ENCODE measurements around the gene PBXIP1.
"Not testable (repeated sequence)": the region's sequence is repeated elsewhere in the genome, so short reads cannot be mapped to it uniquely, and the experiment has no call there.

PBXIP1 gene

DNA sequence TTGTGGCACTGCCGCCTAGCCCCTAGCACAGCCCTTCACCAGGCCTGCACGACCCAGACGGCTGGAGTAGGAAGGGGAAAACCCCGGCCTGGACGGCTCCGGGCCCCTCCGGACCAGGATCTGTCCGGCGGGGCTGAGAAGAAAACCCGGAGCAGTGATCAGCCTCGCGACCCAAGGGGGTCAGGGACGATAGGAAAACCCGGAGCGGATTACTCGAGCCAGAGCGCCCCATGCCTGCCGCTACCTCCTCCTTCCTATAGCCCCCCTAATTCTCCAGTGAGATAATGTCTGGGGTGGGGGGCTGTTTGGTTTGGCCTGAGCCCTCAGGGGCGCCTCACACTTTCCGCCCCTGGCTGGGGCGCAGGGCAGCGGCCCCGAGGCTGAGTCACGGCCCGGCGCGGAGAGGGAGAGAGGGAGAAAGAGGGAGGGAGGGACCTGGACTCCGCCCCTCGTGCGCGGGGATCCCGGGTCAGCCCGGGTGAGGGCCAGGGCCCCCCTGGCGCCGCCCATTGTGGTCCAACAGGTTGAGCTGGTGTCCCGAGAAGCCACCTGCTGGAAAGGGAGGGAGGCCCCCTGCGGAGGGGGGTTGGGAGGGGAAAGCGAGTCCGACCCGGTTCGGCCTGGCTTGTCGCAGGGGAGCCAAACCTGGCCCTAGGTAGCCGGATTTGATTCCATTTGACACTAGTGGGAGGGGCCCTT is 45.0 kb upstream of the PBXIP1 start:
- Histone ChIP-seq H3K4me3 (ENCODE audit: low read length) (peak overlapping the region; percentile 88), H3K36me3 (ENCODE audit: control insufficient read depth, insufficient read depth, low read length, severe bottlenecking) (no peaks in the 10 kb centered on the region), H3K27me3 (replicated peaks; ENCODE audit: control insufficient read depth, insufficient read depth, low read length) (no peaks in the 10 kb centered on the region), H3K9ac (ENCODE audit: low read length) (peak overlapping the region; percentile 90), H3K9me3 (ENCODE audit: control insufficient read depth, low read length) (no peaks in the 10 kb centered on the region), H3K4me1 (ENCODE audit: control insufficient read depth, insufficient read depth, low read length) (peaks cover 42% of the 10 kb centered on the region)
- peak; percentile 92 for DNase-seq (ENCODE audit: low read depth)

DNA sequence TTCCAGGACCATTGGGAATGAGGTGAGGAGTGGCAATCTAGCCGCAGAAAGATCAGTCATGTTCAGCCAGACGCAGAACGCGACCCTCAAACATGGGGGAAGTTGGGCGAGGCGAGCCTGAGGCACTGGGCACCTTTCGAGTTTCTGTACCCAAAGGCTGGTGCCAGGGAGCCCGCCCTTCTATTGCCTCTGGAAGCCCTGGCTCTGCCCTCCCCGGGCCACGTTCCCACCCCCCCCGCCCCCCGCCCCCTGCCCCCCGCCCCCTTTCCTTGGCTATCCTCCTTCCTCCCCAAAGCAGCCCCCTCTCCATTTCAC is 44.5 kb upstream of the PBXIP1 start:
- H3K4me3 ChIP-seq (ENCODE audit: low read length): peak overlapping the region; percentile 88
- peak overlapping the region; percentile 90 for H3K9ac ChIP-seq (ENCODE audit: low read length)
- H3K4me1 ChIP-seq (ENCODE audit: control insufficient read depth, insufficient read depth, low read length): peaks cover 38% of the 10 kb centered on the region
- no peaks in the 10 kb centered on the region for H3K9me3 ChIP-seq (ENCODE audit: control insufficient read depth, low read length)
- DNase-seq (ENCODE audit: low read depth): no peak
- no peaks in the 10 kb centered on the region for H3K27me3 ChIP-seq (replicated peaks; ENCODE audit: control insufficient read depth, insufficient read depth, low read length)
- H3K36me3 ChIP-seq (ENCODE audit: control insufficient read depth, insufficient read depth, low read length, severe bottlenecking): no peaks in the 10 kb centered on the region

DNA sequence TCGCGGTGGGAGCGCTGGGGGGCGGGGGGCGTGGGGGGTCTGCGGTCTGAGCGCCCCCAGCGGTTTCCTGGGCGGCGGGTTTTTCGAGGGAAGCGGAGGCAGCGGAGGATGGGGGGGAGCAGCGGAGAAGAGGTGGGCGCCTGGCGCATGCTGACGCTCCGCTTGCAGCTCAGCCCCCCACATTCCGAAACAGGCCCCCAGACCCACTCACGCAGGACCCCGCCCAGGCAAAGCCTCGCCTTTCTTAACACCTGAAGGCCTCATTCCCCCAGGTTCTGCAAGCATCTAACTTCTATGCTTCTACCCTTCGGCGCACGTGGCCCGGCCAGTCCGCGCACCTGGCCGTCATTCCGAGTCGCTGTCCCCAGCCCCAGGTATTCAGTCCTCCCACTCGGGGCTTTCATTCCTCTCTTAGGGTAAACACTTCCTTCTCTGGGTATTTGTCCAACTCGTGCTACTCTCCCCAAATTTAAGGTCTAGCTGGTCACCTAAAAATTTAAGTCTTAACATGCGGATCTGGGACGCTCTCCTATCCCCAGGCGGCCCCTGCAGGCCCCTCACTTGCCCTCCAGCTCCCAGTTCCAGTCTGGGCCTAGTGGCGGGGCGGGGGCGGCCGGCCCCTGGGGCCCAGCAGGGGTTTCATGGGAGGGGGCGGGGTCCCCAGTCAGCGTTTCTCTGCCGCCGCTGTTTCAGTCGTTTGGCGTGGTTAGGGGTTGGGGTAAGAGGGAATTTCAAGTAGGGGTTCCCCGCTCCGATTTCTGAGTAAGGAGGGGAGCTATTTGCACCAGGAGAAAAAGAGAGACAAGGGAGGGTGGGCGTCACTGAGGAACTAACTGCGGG is 43.9 kb upstream of the PBXIP1 start:
- DNase-seq (ENCODE audit: low read depth): peak; percentile 49
- H3K9me3 ChIP-seq (ENCODE audit: control insufficient read depth, low read length): no peaks in the 10 kb centered on the region
- peaks cover 34% of the 10 kb centered on the region for H3K4me1 ChIP-seq (ENCODE audit: control insufficient read depth, insufficient read depth, low read length)
- H3K27me3 ChIP-seq (replicated peaks; ENCODE audit: control insufficient read depth, insufficient read depth, low read length): no peaks in the 10 kb centered on the region
- peak overlapping the region; percentile 77 for H3K4me3 ChIP-seq (ENCODE audit: low read length)
- peak overlapping the region; percentile 90 for H3K9ac ChIP-seq (ENCODE audit: low read length)
- H3K36me3 ChIP-seq (ENCODE audit: control insufficient read depth, insufficient read depth, low read length, severe bottlenecking): no peaks in the 10 kb centered on the region

DNA sequence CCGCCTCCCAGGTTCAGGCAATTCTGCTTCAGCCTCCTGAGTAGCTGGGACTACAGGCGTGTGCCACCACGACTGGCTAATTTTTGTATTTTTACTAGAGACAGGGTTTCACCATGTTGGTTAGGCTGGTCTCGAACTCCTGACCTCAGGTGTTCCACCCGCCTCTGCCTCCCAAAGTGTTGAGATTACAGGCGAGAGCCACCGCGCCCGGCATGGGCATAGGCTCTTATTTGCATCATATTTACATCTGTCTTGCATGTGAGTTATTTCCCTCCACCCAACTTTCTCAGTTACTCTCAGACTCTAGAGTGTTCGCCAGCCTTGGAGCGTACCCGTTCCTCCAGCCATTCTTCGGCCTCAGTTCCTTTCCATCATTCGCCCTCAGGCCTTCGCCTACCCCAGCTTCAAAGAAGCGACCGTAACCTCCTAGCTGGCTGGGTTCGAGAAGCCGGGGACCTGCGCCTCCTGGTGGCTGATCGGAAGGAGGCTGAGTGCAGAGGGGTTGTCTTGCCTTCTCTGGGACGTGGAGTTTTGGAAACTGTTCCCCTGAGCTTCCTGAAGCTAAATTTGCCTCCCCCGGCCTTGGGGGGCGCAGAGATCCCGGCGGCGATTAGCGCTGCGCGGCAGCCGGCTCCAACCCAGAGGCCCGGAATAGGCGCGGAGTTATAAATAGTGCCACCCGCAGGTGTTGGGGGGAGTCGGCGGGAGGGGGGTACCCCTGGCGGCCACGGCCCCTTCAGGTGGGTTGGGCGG is 43.1 kb upstream of the PBXIP1 start:
- Histone ChIP-seq H3K9ac (ENCODE audit: low read length) (peak overlapping the region; percentile 22), H3K36me3 (ENCODE audit: control insufficient read depth, insufficient read depth, low read length, severe bottlenecking) (no peaks in the 10 kb centered on the region), H3K4me3 (ENCODE audit: low read length) (peak overlapping the region; percentile 62), H3K4me1 (ENCODE audit: control insufficient read depth, insufficient read depth, low read length) (peaks cover 26% of the 10 kb centered on the region), H3K27me3 (replicated peaks; ENCODE audit: control insufficient read depth, insufficient read depth, low read length) (no peaks in the 10 kb centered on the region), H3K9me3 (ENCODE audit: control insufficient read depth, low read length) (no peaks in the 10 kb centered on the region)
- DNase-seq (ENCODE audit: low read depth): peak; percentile 82

DNA sequence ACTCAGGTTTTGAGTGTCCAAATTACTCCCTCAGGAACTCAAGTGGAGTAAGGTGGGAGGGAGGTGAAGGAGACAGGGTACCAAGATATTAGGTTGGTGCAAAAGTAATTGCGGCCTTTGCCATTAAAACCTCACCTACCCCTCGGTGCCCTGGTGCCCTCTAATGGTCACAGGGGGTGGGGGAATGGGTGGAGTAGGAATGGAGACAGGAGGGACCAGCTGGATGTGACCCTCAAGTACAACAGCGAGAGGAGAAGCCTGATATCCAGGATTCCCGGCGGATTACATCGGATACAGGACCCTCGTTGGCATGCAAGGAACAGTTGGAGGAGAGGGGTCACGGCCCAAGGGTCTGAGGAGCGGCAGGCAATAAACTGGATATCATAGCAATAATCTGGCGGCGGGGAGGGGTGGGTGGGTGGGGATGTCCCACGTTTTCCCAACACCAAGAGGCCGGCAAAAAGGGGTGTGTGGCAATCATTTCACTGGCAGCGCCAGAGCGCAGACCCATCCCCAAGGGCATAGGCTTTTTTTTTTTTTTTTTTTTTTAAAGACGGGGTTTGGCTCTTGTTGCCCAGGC is 42.4 kb upstream of the PBXIP1 start:
- no peaks in the 10 kb centered on the region for H3K9me3 ChIP-seq (ENCODE audit: control insufficient read depth, low read length)
- no peak for DNase-seq (ENCODE audit: low read depth)
- peaks cover 26% of the 10 kb centered on the region for H3K4me1 ChIP-seq (ENCODE audit: control insufficient read depth, insufficient read depth, low read length)
- H3K27me3 ChIP-seq (replicated peaks; ENCODE audit: control insufficient read depth, insufficient read depth, low read length): no peaks in the 10 kb centered on the region
- no peak overlapping the region for H3K4me3 ChIP-seq (ENCODE audit: low read length)
- H3K36me3 ChIP-seq (ENCODE audit: control insufficient read depth, insufficient read depth, low read length, severe bottlenecking): no peaks in the 10 kb centered on the region
- no peak overlapping the region for H3K9ac ChIP-seq (ENCODE audit: low read length)

DNA sequence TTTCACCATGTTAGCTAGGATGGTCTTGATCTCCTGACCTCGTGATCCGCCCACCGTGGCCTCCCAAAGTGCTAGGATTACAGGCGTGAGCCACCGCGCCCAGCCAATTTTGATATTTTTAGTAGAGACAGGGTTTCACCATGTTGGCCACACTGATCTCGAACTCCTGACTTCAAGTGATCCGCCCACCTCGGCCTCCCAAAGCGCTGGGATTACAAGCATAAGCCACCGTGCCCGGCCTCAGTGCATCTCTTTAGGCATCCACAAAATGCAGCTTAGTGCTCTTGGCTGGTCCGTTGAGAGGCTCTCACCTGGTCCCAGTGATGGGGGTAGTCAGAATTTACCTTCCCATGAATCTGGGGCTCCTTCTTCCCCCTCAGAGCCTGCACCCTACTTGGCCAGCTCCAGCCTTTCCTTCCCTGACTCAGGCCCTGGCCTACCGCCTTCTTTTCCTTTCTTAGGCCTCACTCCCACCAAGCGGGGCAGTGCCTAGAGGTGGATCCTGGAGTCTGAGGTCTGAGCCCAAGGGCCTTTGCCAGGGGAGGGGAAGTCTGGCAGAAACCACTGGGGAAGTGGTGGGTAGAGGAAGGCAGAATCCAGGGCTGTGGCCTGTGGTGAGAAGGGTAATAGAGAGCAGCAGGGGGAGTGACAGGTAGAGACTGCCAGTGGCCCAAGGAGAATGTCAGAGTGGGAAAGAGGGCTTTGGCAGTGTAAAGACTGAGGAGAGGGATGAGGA is 41.2 kb upstream of the PBXIP1 start:
- DNase-seq (ENCODE audit: low read depth): no peak
- no peaks in the 10 kb centered on the region for H3K27me3 ChIP-seq (replicated peaks; ENCODE audit: control insufficient read depth, insufficient read depth, low read length)
- no peaks in the 10 kb centered on the region for H3K9me3 ChIP-seq (ENCODE audit: control insufficient read depth, low read length)
- no peaks in the 10 kb centered on the region for H3K36me3 ChIP-seq (ENCODE audit: control insufficient read depth, insufficient read depth, low read length, severe bottlenecking)
- peak overlapping the region; percentile 34 for H3K9ac ChIP-seq (ENCODE audit: low read length)
- H3K4me1 ChIP-seq (ENCODE audit: control insufficient read depth, insufficient read depth, low read length): peaks cover 32% of the 10 kb centered on the region
- no peak overlapping the region for H3K4me3 ChIP-seq (ENCODE audit: low read length)

DNA sequence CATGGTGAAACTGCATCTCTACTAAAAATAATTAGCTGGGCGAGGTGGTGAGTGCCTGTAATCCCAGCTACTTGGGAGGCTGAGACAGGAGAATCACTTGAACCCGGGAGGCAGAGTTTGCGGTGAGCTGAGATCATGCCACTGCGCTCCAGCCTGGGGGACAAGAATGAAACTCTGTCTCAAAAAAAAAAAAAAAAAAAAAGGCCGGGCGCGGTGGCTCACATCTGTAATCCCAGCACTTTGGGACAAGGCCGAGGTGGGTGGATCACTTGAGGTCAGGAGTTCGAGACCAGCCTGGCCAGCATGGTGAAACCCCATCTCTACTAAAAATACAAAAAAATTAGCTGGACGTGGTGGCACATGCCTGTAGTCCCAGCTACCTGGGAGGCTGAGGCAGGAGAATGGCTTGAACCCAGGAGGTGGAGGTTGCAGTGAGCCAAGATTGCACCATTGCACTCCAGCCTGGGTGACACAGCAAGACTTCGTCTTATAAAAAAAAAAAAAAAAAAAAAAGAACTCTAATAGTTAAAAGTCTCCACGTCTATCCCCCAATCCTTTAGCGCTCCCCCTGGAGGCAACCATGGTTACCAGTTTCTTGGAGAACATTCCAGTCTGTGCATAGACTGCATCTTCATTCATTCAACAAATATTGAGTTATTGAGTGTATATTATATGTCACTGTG is 39.5 kb upstream of the PBXIP1 start:
- not testable (repeated sequence) for H3K4me3 ChIP-seq (ENCODE audit: low read length); H3K9ac ChIP-seq (ENCODE audit: low read length); H3K36me3 ChIP-seq (ENCODE audit: control insufficient read depth, insufficient read depth, low read length, severe bottlenecking); H3K27me3 ChIP-seq (replicated peaks; ENCODE audit: control insufficient read depth, insufficient read depth, low read length); H3K9me3 ChIP-seq (ENCODE audit: control insufficient read depth, low read length)
- DNase-seq (ENCODE audit: low read depth): peak; percentile 88
- H3K4me1 ChIP-seq (ENCODE audit: control insufficient read depth, insufficient read depth, low read length): peaks cover 30% of the 10 kb centered on the region

DNA sequence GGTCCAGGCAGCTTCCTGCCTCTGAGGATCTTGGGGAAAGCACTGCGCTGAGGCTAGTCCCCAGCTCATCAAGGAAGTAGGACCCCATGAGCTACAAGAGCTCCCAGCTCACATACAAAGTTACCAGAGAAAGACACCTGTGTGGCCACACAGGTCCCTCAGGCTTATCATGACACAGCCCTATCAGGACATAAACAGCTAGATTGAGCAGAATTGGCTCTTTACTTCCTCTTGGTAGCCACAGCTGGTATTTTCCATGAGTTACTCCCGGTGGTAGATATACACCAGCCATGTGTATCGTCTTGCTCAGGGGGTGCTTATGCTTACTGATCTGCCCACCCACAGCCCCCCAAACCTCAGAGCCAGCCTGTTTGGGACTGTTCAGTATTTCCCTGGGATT is 38.7 kb upstream of the PBXIP1 start:
- H3K4me3 ChIP-seq (ENCODE audit: low read length): no peak overlapping the region
- no peak overlapping the region for H3K9ac ChIP-seq (ENCODE audit: low read length)
- peaks cover 22% of the 10 kb centered on the region for H3K4me1 ChIP-seq (ENCODE audit: control insufficient read depth, insufficient read depth, low read length)
- H3K36me3 ChIP-seq (ENCODE audit: control insufficient read depth, insufficient read depth, low read length, severe bottlenecking): peaks cover 9% of the 10 kb centered on the region
- DNase-seq (ENCODE audit: low read depth): no peak
- H3K27me3 ChIP-seq (replicated peaks; ENCODE audit: control insufficient read depth, insufficient read depth, low read length): no peaks in the 10 kb centered on the region
- no peaks in the 10 kb centered on the region for H3K9me3 ChIP-seq (ENCODE audit: control insufficient read depth, low read length)

DNA sequence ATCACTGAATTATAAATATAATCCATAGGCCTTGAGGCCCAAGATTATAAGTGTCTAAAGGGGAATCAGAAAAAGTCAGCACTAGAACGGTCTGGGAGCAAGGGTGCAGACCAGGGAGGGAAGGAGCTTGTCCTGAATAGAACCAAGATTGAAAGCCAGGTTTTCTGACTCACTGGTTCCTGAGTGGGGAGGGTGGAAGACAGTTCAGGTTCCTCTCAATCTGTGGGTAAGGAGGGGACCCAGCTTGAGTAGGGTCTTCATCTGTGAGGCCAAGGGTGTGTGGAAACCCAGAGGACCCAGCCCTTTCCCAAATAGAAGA is 38.3 kb upstream of the PBXIP1 start:
- peaks cover 21% of the 10 kb centered on the region for H3K4me1 ChIP-seq (ENCODE audit: control insufficient read depth, insufficient read depth, low read length)
- H3K27me3 ChIP-seq (replicated peaks; ENCODE audit: control insufficient read depth, insufficient read depth, low read length): no peaks in the 10 kb centered on the region

DNA sequence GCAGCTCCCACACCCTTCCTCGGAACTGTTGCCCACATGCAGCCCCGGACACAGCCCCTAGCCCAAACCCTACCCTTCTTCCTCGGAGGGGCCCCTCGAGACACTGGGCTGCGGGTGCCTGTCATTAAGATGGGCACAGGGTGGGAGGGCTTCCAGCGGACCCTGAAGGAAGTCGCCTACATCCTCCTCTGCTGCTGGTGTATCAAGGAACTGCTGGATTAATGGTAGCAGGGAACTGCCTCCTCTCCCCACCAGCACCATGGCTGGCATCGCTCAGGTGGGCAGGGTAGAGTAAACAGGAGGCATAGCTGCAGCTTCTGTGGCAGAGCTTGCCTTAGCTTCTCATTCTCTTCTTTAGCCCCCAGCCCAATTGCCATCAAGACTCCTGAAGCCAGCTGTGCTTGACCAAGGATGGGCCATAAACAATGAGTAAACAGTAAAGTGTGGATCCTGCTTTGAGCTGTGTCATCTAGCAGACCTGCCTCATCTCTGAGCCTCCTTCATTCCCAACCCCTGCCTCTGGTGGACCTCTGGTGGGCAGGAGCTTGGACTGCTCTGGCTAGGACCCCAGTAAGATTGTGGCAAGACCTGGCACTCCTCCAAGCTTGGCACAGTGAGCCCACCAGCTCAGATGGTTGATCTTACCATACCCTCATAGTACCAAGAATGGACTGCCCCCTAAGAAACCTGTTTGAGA is 37.8 kb upstream of the PBXIP1 start, which contains the start of gene LENEP:
Gene LENEP (plus strand): TSS at position 15 of the 697 bp plus-strand sequence. CDS start 22 bp downstream, at position 37.
- no peak for DNase-seq (ENCODE audit: low read depth)
- no peaks in the 10 kb centered on the region for H3K9me3 ChIP-seq (ENCODE audit: control insufficient read depth, low read length)
- no peak within 1 kb of the TSS for H3K4me3 ChIP-seq (ENCODE audit: low read length)
- H3K9ac ChIP-seq (ENCODE audit: low read length): peak within 1 kb of the TSS; percentile 43
- H3K4me1 ChIP-seq (ENCODE audit: control insufficient read depth, insufficient read depth, low read length): peaks cover 16% of the 10 kb centered on the region
- H3K27me3 ChIP-seq (replicated peaks; ENCODE audit: control insufficient read depth, insufficient read depth, low read length): no peaks in the 10 kb centered on the region
- H3K36me3 ChIP-seq (ENCODE audit: control insufficient read depth, insufficient read depth, low read length, severe bottlenecking): peaks cover 15% of the 10 kb centered on the region

More for the DNA sequence above, 38.3 kb upstream of the PBXIP1 start:
- peaks cover 10% of the 10 kb centered on the region for H3K36me3 ChIP-seq (ENCODE audit: control insufficient read depth, insufficient read depth, low read length, severe bottlenecking)
- no peaks in the 10 kb centered on the region for H3K9me3 ChIP-seq (ENCODE audit: control insufficient read depth, low read length)
- H3K9ac ChIP-seq (ENCODE audit: low read length): no peak overlapping the region
- H3K4me3 ChIP-seq (ENCODE audit: low read length): no peak overlapping the region
- DNase-seq (ENCODE audit: low read depth): no peak

Measured in adipocyte (in vitro differentiated cells).